Stimulated activated CD4-positive, alpha-beta T cell treated with anti-CD3 and anti-CD28 coated beads, Interleukin-12 subunit alpha, Interleukin-12 subunit beta, amount 100 ng/mL, for 48 hours (primary cell): Measurements from ENCODE around the gene ARMS2.

Experiments
- DNase-seq, 3 donors: peaks; one replicate each; pipeline ENCODE4 v3.0.0-alpha.2; 2020; ENCODE audit warnings: low read depth in 2 of 3, low spot score in 1 of 3

ARMS2 gene, protein sequence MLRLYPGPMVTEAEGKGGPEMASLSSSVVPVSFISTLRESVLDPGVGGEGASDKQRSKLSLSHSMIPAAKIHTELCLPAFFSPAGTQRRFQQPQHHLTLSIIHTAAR

GRCh38 chr10:122454603-122455080 is at the start of gene ARMS2:
ARMS2 (plus strand) TSS chr10:122454653; CDS start chr10:122454728, 75 bp downstream.
- no peak for DNase-seq

DNA sequence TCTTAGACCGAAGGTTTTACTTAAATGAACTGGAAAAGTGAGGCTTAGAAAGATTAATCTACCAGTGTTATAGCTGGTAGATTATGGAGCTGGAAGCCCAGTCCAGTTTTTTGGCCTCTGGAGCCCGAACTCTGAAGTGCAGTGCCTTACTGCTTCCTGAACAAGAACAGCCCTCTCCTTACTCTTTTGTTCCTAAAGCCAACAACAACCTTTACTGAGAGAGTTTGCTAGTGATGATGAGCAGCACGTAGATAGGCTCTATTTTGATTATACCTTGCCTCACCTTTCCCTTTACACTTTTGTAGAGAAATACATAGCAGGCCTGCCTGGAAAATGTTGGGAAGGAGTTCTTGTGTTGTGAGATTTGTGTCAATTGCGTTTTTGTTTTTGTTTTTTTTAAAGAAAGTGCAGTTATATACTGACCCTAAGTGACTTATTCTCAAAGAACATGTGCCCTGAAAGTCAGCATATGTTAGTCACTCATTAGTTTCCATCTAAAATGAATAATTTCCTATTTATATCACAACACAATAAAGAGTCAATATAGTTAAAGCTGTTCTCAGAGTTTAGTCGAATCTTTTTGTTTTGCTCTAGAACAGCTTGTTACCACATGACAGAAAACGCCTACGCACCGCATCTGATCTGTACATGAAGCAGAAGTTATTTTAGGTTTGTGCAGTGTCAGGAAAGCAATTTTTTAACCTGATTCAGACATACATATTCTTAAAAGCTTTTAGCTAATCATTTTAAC is 46.9 kb upstream of the ARMS2 start:
- DNase-seq, result peak in 2 of 3 donors; percentile 16 to 61

- DNase-seq, result no peak
Measured at GRCh38 chr10:122413327-122413726, 41.1 kb upstream of the ARMS2 start.

- no peak for DNase-seq
Measured at GRCh38 chr10:122417667-122418066, 36.8 kb upstream of the ARMS2 start.

DNA sequence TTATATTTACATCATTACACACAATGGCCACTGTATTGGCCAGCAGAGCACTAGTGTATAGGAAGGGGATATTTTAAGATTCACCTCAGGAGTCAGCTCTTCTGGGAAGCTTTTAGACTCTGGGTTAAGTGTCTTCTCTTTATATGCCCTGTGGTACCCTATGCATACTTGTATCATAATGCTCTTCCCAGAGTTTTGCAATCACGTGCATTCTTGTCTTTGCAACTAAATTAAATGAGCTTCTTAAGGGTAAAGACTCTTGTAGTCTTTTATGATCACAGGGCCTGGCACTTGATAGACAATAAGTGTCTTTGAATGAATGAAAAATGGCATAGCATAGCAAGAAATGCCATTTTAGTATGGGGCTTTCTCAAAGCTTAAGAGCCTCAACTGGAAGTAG is 35.4 kb upstream of the ARMS2 start:
- no peak for DNase-seq

GRCh38 chr10:122419876-122420623 is 34.4 kb upstream of the ARMS2 start:
- DNase-seq, result no peak

- DNase-seq, result no peak
Measured at GRCh38 chr10:122420624-122421007, 33.8 kb upstream of the ARMS2 start.

GRCh38 chr10:122421054-122421625 is 33.3 kb upstream of the ARMS2 start:
- DNase-seq, result no peak

DNA sequence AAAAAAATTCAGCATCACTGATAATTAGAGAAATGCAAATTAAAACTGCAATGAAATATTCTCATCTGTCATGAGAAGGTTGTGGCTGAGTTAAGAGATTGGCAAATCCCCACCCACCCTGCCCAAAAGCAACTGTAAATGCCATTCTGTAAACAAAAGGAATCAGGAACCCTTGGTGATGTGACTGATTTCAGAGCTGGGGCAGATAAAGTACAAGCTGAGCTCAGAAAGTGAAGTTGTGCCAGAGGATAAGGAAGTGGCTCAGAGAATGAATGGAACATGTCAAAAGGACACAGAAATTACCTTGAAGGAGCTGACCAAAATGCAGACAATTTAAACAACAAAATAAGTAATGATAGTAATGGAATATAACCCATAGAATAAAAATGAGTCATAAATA is 32.7 kb upstream of the ARMS2 start:
- DNase-seq, result no peak

GRCh38 chr10:122422266-122422989 is 32.0 kb upstream of the ARMS2 start:
- no peak for DNase-seq

- DNase-seq, result no peak
Measured at GRCh38 chr10:122424059-122424458, 30.4 kb upstream of the ARMS2 start.

DNA sequence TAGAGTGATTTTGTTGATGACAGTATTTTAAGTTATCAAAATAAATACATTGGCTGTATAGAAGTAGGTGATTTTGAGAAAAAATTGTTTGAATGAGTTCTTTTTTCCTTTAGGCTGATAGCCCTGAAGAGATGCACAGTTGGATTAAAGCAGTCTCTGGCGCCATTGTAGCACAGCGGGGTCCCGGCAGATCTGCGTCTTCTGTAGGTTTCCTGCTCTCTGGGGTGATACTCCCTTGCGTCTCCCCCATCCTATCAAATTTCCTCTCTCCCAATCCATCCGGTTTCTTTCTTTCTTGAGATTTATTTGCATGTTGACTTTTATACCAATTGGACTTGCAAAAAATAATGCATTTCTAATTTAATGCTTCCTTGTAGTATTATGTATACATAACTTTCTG is 27.6 kb upstream of the ARMS2 start:
- no peak for DNase-seq

GRCh38 chr10:122427280-122427679 is 27.2 kb upstream of the ARMS2 start:
- DNase-seq, result no peak

DNA sequence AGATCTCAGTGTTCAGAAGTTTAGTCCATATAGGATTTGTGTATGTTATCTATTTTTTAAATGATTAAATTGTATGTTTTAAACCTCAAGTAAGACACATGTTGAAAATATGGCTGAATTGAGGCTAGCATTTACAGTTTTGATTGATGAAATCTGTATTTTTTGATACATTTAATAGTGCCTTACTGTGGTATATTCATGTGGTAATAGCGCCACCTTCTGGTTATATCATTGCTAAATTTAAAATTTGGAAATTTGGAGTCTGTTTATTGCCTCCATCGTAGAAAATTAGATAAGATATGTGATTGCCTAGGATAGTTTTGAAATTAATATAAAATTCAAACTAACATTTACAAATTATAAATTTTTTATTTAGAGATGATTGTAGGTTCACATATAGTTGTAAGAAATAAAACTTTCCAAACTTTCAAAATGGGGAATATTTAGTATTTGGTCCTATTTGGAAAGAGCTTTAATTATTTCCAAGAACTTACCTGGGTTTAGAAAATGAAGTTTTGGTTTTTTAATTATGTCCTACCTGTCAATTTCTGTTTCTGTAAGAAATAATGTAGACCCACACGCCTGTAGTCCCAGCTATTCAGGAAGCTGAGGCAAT is 19.1 kb upstream of the ARMS2 start:
- DNase-seq, result peak in 1 of 3 donors; percentile 52

DNA sequence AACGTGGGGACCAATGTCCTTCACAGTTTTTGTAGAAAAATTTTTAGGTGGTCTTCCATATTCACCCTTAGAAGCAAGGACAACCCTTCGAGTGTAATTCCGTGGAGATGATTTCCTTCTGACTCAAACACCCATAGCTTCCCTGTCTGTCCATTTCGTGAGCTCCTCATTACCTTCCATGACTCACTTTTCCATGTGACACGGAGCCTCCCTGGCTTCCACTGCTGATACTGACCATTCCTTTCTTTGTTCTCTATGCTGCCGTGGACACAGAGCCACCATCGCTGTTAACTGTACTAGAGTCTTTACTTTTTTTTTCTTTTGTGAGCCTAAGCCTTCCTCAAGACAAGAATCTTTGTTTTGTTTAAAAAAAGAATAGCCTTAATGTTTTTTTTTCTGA is 12.5 kb upstream of the ARMS2 start:
- no peak for DNase-seq

GRCh38 chr10:122445469-122445868 is 9.0 kb upstream of the ARMS2 start:
- DNase-seq, result no peak

- no peak for DNase-seq
Measured at GRCh38 chr10:122445904-122446303, 8.5 kb upstream of the ARMS2 start.

DNA sequence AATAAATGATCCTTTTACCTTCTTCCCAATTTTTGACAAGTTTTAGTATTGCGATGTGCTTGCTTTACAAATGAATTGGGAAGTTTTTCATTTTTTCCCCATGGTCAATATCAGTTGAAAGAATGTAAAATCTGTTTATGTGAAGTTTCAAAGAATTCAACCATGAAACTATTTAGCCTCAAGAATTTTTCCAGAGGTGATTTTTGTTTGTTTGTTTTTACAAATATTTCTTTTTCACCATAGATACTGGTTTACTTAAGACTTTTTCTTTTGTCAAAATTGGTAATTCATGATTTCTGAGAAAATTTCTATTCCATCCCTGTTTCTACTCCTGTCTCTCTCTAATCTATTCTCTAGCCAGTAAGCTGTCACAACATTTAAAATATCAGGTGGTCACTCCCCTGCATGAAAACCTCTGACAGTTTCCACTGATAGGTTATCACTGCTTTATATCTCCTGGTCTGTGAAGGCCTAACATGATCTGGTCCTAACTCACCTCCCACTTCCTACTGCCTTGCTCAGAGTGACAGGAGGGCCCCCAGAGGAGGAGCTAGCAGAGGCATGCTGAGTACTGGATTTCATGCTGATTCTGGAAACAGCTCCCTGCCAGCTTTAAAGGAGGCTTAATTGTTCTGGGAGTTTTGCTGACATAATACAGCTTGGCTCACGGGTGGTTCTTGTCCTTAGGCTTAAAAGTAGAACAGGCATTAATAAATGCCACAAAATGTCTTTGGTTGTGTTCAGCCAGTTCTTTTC is 7.6 kb upstream of the ARMS2 start:
- DNase-seq, result no peak

DNA sequence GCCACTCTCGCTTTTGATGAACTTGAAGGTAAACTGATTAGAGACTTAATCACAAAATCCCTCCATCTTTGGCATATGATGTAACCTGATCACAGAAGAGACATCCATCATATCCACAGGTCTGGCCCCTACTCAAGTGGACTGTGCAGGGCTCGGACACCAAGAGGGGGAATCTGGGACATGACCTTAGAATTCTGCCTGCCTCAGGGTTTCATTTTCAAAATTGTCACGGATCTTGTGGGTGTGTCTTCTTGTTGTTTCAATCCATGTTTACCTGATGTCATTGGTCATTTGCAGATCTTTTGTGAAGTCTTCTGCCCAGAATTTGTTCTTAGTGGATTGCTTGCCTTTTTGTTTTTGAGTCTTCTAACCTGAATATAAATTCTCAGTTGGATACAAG is 5.9 kb upstream of the ARMS2 start:
- DNase-seq, result no peak

- DNase-seq, result no peak
Measured at GRCh38 chr10:122449153-122449552, 5.3 kb upstream of the ARMS2 start.
